Neural progenitor cell (in vitro differentiated cells): ENCODE data around the gene RGS7. TPM values are rescaled to one million over a fixed set of nuclear protein-coding genes. Genes with fewer than 3 reads are reported as not detected.

Source experiments
- DNase-seq: peaks from one replicate; pipeline ENCODE4 v3.0.0-alpha.2; 2016; ENCODE audit warnings: low spot score
- H2AFZ ChIP-seq: fragments of 200-600 bp; sonication (generic); replicated peaks from 2 replicates; pipeline ENCODE4 v1.6.1; 2016; ENCODE audit warnings: antibody characterized with exemption
- H3F3A ChIP-seq: fragments of 200-600 bp; sonication (generic); 2 replicates; pipeline ENCODE4 v1.6.1; 2016; ENCODE audit warnings: antibody characterized with exemption, low read depth
- H3K27ac ChIP-seq: fragments of 200-600 bp; sonication (generic); 2 replicates; pipeline ENCODE4 v1.5.1; 2016; ENCODE audit warnings: mild to moderate bottlenecking
- H3K27me3 ChIP-seq: fragments of 200-600 bp; sonication (generic); 2 replicates; pipeline ENCODE4 v1.6.1; 2016; ENCODE audit warnings: mild to moderate bottlenecking, moderate library complexity
- H3K36me3 ChIP-seq: fragments of 200-600 bp; sonication (generic); 2 replicates; pipeline ENCODE4 v1.5.1; 2016
- H3K4me1 ChIP-seq: fragments of 200-600 bp; sonication (generic); 2 replicates; pipeline ENCODE4 v1.6.1; 2016; ENCODE audit warnings: mixed run types
- H3K4me2 ChIP-seq: fragments of 200-600 bp; sonication (generic); 2 replicates; pipeline ENCODE4 v1.6.1; 2016
- H3K4me3 ChIP-seq: fragments of 200-600 bp; sonication (generic); 2 replicates; pipeline ENCODE4 v1.5.1; 2016
- H3K79me2 ChIP-seq: fragments of 200-600 bp; sonication (generic); 2 replicates; pipeline ENCODE4 v1.6.1; 2016; ENCODE audit warnings: low read depth
- H3K9ac ChIP-seq: fragments of 200-600 bp; sonication (generic); 2 replicates; pipeline ENCODE4 v1.6.1; 2016
- H3K9me3 ChIP-seq: fragments of 200-600 bp; sonication (generic); 2 replicates; pipeline ENCODE4 v1.5.1; 2016; ENCODE audit warnings: low read depth
- H4K20me1 ChIP-seq: fragments of 200-600 bp; sonication (generic); 2 replicates; pipeline ENCODE4 v1.6.1; 2016; ENCODE audit warnings: low read depth
- H3K27ac Mint-ChIP-seq: 3 replicates; pipeline ENCODE4 v1.8.0; 2021; ENCODE audit warnings: mixed read lengths
- H3K27me3 Mint-ChIP-seq: 2 replicates; pipeline ENCODE4 v1.8.0; 2022; ENCODE audit warnings: low read depth, mild to moderate bottlenecking, inconsistent platforms, moderate library complexity, mixed read lengths; ENCODE audit not compliant: insufficient read depth
- H3K36me3 Mint-ChIP-seq: 3 replicates; pipeline ENCODE4 v1.8.0; 2021; ENCODE audit warnings: mixed read lengths
- H3K4me1 Mint-ChIP-seq: 3 replicates; pipeline ENCODE4 v1.8.0; 2021; ENCODE audit warnings: mixed read lengths
- H3K4me3 Mint-ChIP-seq: 3 replicates; pipeline ENCODE4 v1.8.0; 2021; ENCODE audit warnings: mild to moderate bottlenecking, moderate library complexity, mixed read lengths
- H3K9me3 Mint-ChIP-seq: 3 replicates; pipeline ENCODE4 v1.8.0; 2020; ENCODE audit warnings: mixed read lengths
- CTCF ChIP-seq: fragments of 200-600 bp; sonication (generic); IDR thresholded peaks from 2 replicates; pipeline ENCODE4 v1.5.1; 2017; ENCODE audit warnings: antibody characterized with exemption, mild to moderate bottlenecking
- EZH2 ChIP-seq: fragments of 200-600 bp; sonication (generic); IDR thresholded peaks from 2 replicates; pipeline ENCODE4 v1.6.1; 2017; ENCODE audit warnings: antibody characterized with exemption, mild to moderate bottlenecking, moderate library complexity
- EZH2phosphoT487 ChIP-seq: fragments of 200-600 bp; sonication (generic); IDR thresholded peaks from 2 replicates; pipeline ENCODE4 v1.6.1; 2017; ENCODE audit warnings: antibody characterized with exemption
- total RNA-seq: library from RNA; depleted of rRNA; stranded (reverse); fragments of >200 nt; gene quantifications from 2 replicates; pipeline ENCODE4 v1.2.3, GENCODE V29; 2015; ENCODE audit warnings: low replicate concordance

Gene RGS7
- total RNA-seq, 1 donor from 2014 or later = not detected

GRCh38 chr1:240965581-240966091 lies 391.4 kb downstream of the RGS7 start:
- Mint-ChIP-seq H3K27me3 (no peaks in the 10 kb centered on the region), H3K27ac (no peak overlapping the region), H3K4me1 (no peaks in the 10 kb centered on the region), H3K9me3 (no peaks in the 10 kb centered on the region), H3K4me3 (no peak overlapping the region), H3K36me3 (no peaks in the 10 kb centered on the region)
- no peaks in the 10 kb centered on the region for H3K9me3 ChIP-seq
- no peaks in the 10 kb centered on the region for H3K79me2 ChIP-seq
- no peaks in the 10 kb centered on the region for H3K4me1 ChIP-seq
- no peaks in the 10 kb centered on the region for H3F3A ChIP-seq
- no peak overlapping the region for H3K4me3 ChIP-seq
- H3K4me2 ChIP-seq = no peak overlapping the region
- TF ChIP-seq EZH2 = no peak
- TF ChIP-seq CTCF = no peak
- TF ChIP-seq EZH2phosphoT487 = no peak
- H3K9ac ChIP-seq = no peak overlapping the region
- no peak for DNase-seq
- no peak overlapping the region for H3K27ac ChIP-seq
- H3K27me3 ChIP-seq = no peaks in the 10 kb centered on the region
- no peaks in the 10 kb centered on the region for H4K20me1 ChIP-seq
- no peaks in the 10 kb centered on the region for H3K36me3 ChIP-seq
- H2AFZ ChIP-seq = no peak overlapping the region

- H4K20me1 ChIP-seq = no peaks in the 10 kb centered on the region
- no peaks in the 10 kb centered on the region for H3K79me2 ChIP-seq
- no peaks in the 10 kb centered on the region for H3K9me3 Mint-ChIP-seq
- no peaks in the 10 kb centered on the region for H3K27me3 ChIP-seq
- H3K36me3 Mint-ChIP-seq = no peaks in the 10 kb centered on the region
- H3K4me3 Mint-ChIP-seq = no peak overlapping the region
- H3K27ac Mint-ChIP-seq = no peak overlapping the region
- DNase-seq = no peak
- H3K4me1 ChIP-seq = no peaks in the 10 kb centered on the region
- H3K27ac ChIP-seq = no peak overlapping the region
- H3F3A ChIP-seq = no peaks in the 10 kb centered on the region
- no peak for TF ChIP-seq EZH2phosphoT487
- no peak for TF ChIP-seq CTCF
- TF ChIP-seq EZH2 = no peak
- no peak overlapping the region for H2AFZ ChIP-seq
- no peaks in the 10 kb centered on the region for H3K36me3 ChIP-seq
- no peak overlapping the region for H3K9ac ChIP-seq
- no peaks in the 10 kb centered on the region for H3K9me3 ChIP-seq
- H3K4me2 ChIP-seq = no peak overlapping the region
- H3K27me3 Mint-ChIP-seq = no peaks in the 10 kb centered on the region
- no peak overlapping the region for H3K4me3 ChIP-seq
- no peaks in the 10 kb centered on the region for H3K4me1 Mint-ChIP-seq
Observed at GRCh38 chr1:240962086-240962485, 394.9 kb downstream of the RGS7 start.

GRCh38 chr1:240956424-240956823 lies 400.6 kb downstream of the RGS7 start:
- Histone ChIP-seq H3K36me3 (no peaks in the 10 kb centered on the region), H3K27me3 (no peaks in the 10 kb centered on the region), H3F3A (no peaks in the 10 kb centered on the region), H3K4me1 (no peaks in the 10 kb centered on the region), H3K79me2 (no peaks in the 10 kb centered on the region), H3K9ac (no peak overlapping the region), H3K4me3 (no peak overlapping the region), H3K27ac (no peak overlapping the region), H4K20me1 (no peaks in the 10 kb centered on the region), H3K9me3 (no peaks in the 10 kb centered on the region), H3K4me2 (no peak overlapping the region), H2AFZ (no peak overlapping the region)
- Mint-ChIP-seq H3K27me3 (no peaks in the 10 kb centered on the region), H3K36me3 (no peaks in the 10 kb centered on the region), H3K27ac (no peak overlapping the region), H3K4me1 (no peaks in the 10 kb centered on the region), H3K9me3 (no peaks in the 10 kb centered on the region), H3K4me3 (no peak overlapping the region)
- DNase-seq = no peak
- no peak for TF ChIP-seq CTCF

- no peaks in the 10 kb centered on the region for H3K9me3 ChIP-seq
- no peaks in the 10 kb centered on the region for H3K27me3 ChIP-seq
- no peak overlapping the region for H3K4me3 ChIP-seq
- no peak overlapping the region for H3K4me2 ChIP-seq
- no peaks in the 10 kb centered on the region for H3K36me3 Mint-ChIP-seq
- H3K27ac ChIP-seq = no peak overlapping the region
- no peak overlapping the region for H3K4me3 Mint-ChIP-seq
- H3F3A ChIP-seq = no peaks in the 10 kb centered on the region
- H3K4me1 ChIP-seq = no peaks in the 10 kb centered on the region
- H2AFZ ChIP-seq = no peak overlapping the region
- H3K36me3 ChIP-seq = no peaks in the 10 kb centered on the region
- H3K27ac Mint-ChIP-seq = no peak overlapping the region
- no peaks in the 10 kb centered on the region for H3K27me3 Mint-ChIP-seq
- H3K4me1 Mint-ChIP-seq = no peaks in the 10 kb centered on the region
- DNase-seq = peak; percentile 26
- H3K9me3 Mint-ChIP-seq = no peaks in the 10 kb centered on the region
- H4K20me1 ChIP-seq = no peaks in the 10 kb centered on the region
- no peak for TF ChIP-seq EZH2phosphoT487
- no peak for TF ChIP-seq EZH2
- no peak for TF ChIP-seq CTCF
- no peaks in the 10 kb centered on the region for H3K79me2 ChIP-seq
- H3K9ac ChIP-seq = no peak overlapping the region
Observed at GRCh38 chr1:240956020-240956419, 401.0 kb downstream of the RGS7 start.
